Vagina (tissue), 2 donors: ENCODE measurements around the gene NDUFB8.

Experiments used
- CTCF ChIP-seq, 3 experiments: fragments of 450-650 bp in 2 of 3; fragments of 200-600 bp in 1 of 3; sonication (generic) in 1 of 3; IDR thresholded peaks; one replicate each; pipeline ENCODE4 v1.5.1; 2017 to 2019; ENCODE audit warnings: antibody characterized with exemption in 3 of 3, mild to moderate bottlenecking in 2 of 3, moderate library complexity in 2 of 3
- POLR2A ChIP-seq, 2 donors: fragments of 450-650 bp; IDR thresholded peaks; one replicate each; pipeline ENCODE4 v1.6.1; 2017; ENCODE audit warnings: antibody characterized with exemption in 2 of 2, mild to moderate bottlenecking in 2 of 2, moderate library complexity in 2 of 2
- POLR2AphosphoS5 ChIP-seq, 2 donors: sonication (generic); formaldehyde crosslinking; IDR thresholded peaks; one replicate each; pipeline ENCODE4 v1.9.0; 2017; ENCODE audit warnings: antibody characterized with exemption in 2 of 2, mild to moderate bottlenecking in 2 of 2, low read depth in 1 of 2; ENCODE audit not compliant: insufficient read depth in 1 of 2

DNA sequence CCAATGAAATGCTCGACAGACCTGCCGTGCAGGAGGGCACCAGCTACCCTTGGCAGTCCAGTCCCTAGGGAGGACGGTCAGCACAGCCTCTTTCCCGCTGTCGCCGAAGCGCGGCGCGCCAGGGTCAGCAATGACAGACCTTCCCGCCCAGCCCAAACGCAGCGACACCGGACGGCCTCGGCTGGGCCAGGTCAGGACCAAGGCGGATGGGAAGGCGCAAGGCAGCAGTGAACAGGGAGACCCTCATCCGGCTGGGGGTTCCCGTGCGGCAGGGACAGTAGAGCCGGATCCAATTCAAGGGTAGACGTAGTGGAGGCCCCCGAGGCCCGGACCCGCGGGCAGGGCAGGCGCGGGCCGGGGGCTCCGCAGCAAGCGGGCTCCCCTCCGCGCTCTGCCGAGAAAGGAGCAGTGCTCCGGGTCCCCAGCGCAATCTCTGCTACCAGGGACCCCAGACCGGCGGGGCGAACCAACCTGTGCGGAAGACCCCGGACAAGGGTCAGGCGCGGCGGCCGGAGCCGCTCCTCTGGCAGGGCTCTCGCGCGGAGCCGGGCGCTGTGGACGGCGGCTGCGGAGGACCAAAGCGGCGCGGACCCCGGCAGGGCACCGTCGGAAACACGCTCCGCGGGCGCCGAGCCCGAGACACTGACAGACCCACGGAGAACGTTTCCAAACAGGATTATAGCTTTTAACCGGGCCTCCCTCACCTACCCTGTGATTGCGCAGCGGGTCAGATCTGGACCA, 10.2 kb downstream of the NDUFB8 start, which contains the start of gene SEC31B:
- TF ChIP-seq POLR2A (IDR thresholded peaks at IDR 0.05) = no peak
- TF ChIP-seq CTCF (IDR thresholded peaks at IDR 0.05) = no peak
- TF ChIP-seq POLR2AphosphoS5 (IDR thresholded peaks at IDR 0.05; ENCODE audit: insufficient read depth in 1 of 2, low read depth in 1 of 2) = no peak
